ENCODE data around the gene SPOCK1. TPM values are rescaled to one million over a fixed set of nuclear protein-coding genes. Genes with fewer than 3 reads are reported as not detected.

Gene SPOCK1
- total and polyA plus RNA-seq, 4 donors: 0.07 to 0.18 (median 0.17) TPM; not detected in 1

- Histone ChIP-seq H3K4me3 (ENCODE audit: low read depth in 1 of 3, low read length in 3 of 3) (no peak overlapping the region), H3K9ac (ENCODE audit: low read depth in 1 of 2, low read length in 2 of 2) (no peak overlapping the region), H3K27me3 (ENCODE audit: control insufficient read depth in 4 of 4, insufficient read depth in 4 of 4, low read length in 3 of 4) (peaks cover 0 to 3% (median 0%) of the 10 kb centered on the region in 4 donors), H3K27ac (ENCODE audit: low read depth in 1 of 2, low read length in 2 of 2) (no peak overlapping the region), H3K4me1 (ENCODE audit: control insufficient read depth in 4 of 4, insufficient read depth in 4 of 4, low read length in 3 of 4) (no peaks in the 10 kb centered on the region), H3K36me3 (ENCODE audit: control insufficient read depth in 4 of 4, insufficient read depth in 3 of 4, low read depth in 1 of 4, low read length in 3 of 4) (no peaks in the 10 kb centered on the region), H3K9me3 (ENCODE audit: control insufficient read depth in 4 of 4, low read length in 3 of 4) (no peaks in the 10 kb centered on the region)
- TF ChIP-seq YY1 (IDR thresholded peaks at IDR 0.05): no peak
- no peak for TF ChIP-seq JUND (IDR thresholded peaks at IDR 0.05)
- no peak for TF ChIP-seq CTCF (IDR thresholded peaks at IDR 0.05; ENCODE audit: low read depth, low read length, missing input control)
- TF ChIP-seq FOXA2 (IDR thresholded peaks at IDR 0.05): no peak
- no peak for DNase-seq (ENCODE audit: low spot score)
- 56% methylated on average over 1 of the region's 1 CpG for WGBS
Observed at GRCh38 chr5:137510671-137511070, 11.5 kb upstream of the SPOCK1 start.

GRCh38 chr5:137507150-137507549 is 8.0 kb upstream of the SPOCK1 start:
- no peak for DNase-seq (ENCODE audit: low spot score)
- H3K27ac ChIP-seq (ENCODE audit: low read depth in 1 of 2, low read length in 2 of 2): no peak overlapping the region
- H3K4me1 ChIP-seq (ENCODE audit: control insufficient read depth in 4 of 4, insufficient read depth in 4 of 4, low read length in 3 of 4): no peaks in the 10 kb centered on the region
- WGBS: 68% methylated on average over 5 of the region's 5 CpGs
- H3K4me3 ChIP-seq (ENCODE audit: low read depth in 1 of 3, low read length in 3 of 3): no peak overlapping the region
- no peak overlapping the region for H3K9ac ChIP-seq (ENCODE audit: low read depth in 1 of 2, low read length in 2 of 2)
- peaks cover 0 to 3% (median 0%) of the 10 kb centered on the region in 4 donors for H3K27me3 ChIP-seq (ENCODE audit: control insufficient read depth in 4 of 4, insufficient read depth in 4 of 4, low read length in 3 of 4)
- no peaks in the 10 kb centered on the region for H3K36me3 ChIP-seq (ENCODE audit: control insufficient read depth in 4 of 4, insufficient read depth in 3 of 4, low read depth in 1 of 4, low read length in 3 of 4)
- no peaks in the 10 kb centered on the region for H3K9me3 ChIP-seq (ENCODE audit: control insufficient read depth in 4 of 4, low read length in 3 of 4)
- TF ChIP-seq FOXA2 (IDR thresholded peaks at IDR 0.05) (no peak), REST (IDR thresholded peaks at IDR 0.05) (no peak), SP1 (IDR thresholded peaks at IDR 0.05) (no peak), ATF3 (IDR thresholded peaks at IDR 0.05) (no peak), ZBTB33 (IDR thresholded peaks at IDR 0.05) (no peak), GABPA (IDR thresholded peaks at IDR 0.05 in 1 of 2, conservative IDR thresholded peaks at IDR 0.05 in 1 of 2) (no peak), HNF4A (conservative IDR thresholded peaks at IDR 0.05) (no peak), MAX (IDR thresholded peaks at IDR 0.05) (no peak), YY1 (IDR thresholded peaks at IDR 0.05) (no peak)
